ENCODE results near the gene AMD1.

The AMD1 gene

DNA sequence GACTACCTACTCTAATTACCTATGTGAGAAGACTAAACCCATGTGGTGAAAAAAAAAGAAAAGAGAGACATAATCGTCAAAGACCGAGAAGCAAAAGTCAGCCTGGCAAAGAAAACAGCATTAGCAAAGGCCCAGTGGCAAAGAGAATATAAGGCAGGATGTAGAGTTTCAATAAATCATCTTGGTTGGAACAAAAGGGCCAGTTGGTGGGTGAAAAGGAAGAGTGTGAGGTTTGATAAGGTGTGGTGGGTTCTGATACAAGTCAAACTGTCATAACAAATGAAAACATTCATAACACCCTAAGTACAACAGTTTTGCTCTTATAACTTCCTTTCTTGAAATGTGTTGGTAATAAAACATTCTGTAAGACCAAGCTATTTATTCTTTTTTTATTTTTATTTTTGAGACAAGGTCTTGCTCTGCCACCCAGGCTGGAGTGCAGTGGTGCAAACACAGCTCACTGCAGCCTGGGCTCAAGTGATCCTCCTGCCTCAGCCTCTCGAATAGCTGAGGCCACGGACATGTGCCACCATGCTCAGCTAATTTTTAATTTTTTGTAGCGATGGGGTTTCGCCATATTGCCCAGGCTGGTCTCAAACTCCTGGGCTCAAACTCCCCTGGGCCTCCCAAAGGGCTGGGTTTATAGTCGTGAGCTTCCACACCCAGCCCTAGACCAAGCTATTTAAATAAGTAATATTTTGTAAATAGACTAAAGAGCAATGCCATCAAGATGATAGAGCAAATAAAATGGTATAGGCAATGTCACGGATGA, 65.0 kb downstream of the AMD1 start:
- no peak for DNase-seq (ENCODE audit: low spot score)

DNA sequence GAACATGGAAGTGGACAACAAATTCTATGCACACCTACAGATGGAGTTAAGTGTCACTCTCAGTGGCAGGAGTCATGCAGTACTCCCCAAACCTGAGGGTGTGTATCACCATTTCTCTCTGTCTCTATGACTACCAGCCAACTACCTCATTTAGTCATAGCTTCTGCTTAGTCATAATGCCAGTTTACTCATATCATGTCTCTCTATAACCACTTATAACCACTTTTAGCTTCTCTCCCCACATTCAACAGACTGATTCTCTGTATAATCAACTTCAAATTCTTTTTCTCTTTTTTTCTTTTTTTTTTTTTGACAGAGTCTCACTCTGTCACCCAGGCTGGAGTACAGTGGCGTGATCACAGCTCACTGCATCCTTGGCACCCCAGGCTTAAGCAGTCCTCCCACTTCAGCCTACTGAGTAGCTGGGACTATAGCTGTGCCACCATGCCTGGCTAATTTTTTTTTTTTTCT, 70.1 kb downstream of the AMD1 start:
- peak; percentile 29 for DNase-seq (ENCODE audit: low spot score)
